Dendritic cell treated with granulocyte-macrophage colony-stimulating factor and Interleukin-4, amounts not matched to agents 40 ng/mL and 50 ng/mL, for 4 days (primary cell): ENCODE results near the gene GOLM1.
"Not testable (repeated sequence)": the region's sequence is repeated elsewhere in the genome, so short reads cannot be mapped to it uniquely, and the experiment has no call there.

Experiments
- H3K27ac Mint-ChIP-seq: one replicate; pipeline ENCODE4 v1.8.0; 2022; ENCODE audit warnings: mild to moderate bottlenecking, mixed read lengths
- H3K27me3 Mint-ChIP-seq: one replicate; pipeline ENCODE4 v1.8.0; 2022; ENCODE audit warnings: mild to moderate bottlenecking, mixed read lengths
- H3K36me3 Mint-ChIP-seq: one replicate; pipeline ENCODE4 v1.8.0; 2022; ENCODE audit warnings: low read depth, mixed read lengths
- H3K4me1 Mint-ChIP-seq: one replicate; pipeline ENCODE4 v1.8.0; 2022; ENCODE audit warnings: low read depth, mixed read lengths
- H3K4me3 Mint-ChIP-seq: one replicate; pipeline ENCODE4 v1.8.0; 2022; ENCODE audit warnings: mild to moderate bottlenecking, moderate library complexity, mixed read lengths
- H3K9me3 Mint-ChIP-seq: one replicate; pipeline ENCODE4 v1.8.0; 2022; ENCODE audit warnings: mixed read lengths
- intact Hi-C: fragments of 100-400 bp; cut with micrococcal nuclease; formaldehyde crosslinking; loops from one replicate; pipeline ENCODE4 v1.15.0; 2022

GOLM1 gene

GRCh38 chr9:86072394-86072877 is 26.9 kb downstream of the GOLM1 start:
- Mint-ChIP-seq H3K27me3 (no peaks in the 10 kb centered on the region), H3K36me3 (peaks cover 29% of the 10 kb centered on the region), H3K9me3 (no peaks in the 10 kb centered on the region), H3K4me3 (no peak overlapping the region), H3K27ac (no peak overlapping the region), H3K4me1 (peaks cover 24% of the 10 kb centered on the region)
- intact Hi-C loops = no loop called here

- intact Hi-C loops = no loop called here
- H3K27me3 Mint-ChIP-seq = no peaks in the 10 kb centered on the region
- H3K4me3 Mint-ChIP-seq = no peak overlapping the region
- H3K4me1 Mint-ChIP-seq = peaks cover 38% of the 10 kb centered on the region
- H3K27ac Mint-ChIP-seq = peak overlapping the region; percentile 6
- peaks cover 9% of the 10 kb centered on the region for H3K36me3 Mint-ChIP-seq
- H3K9me3 Mint-ChIP-seq = no peaks in the 10 kb centered on the region
Measured at GRCh38 chr9:86069206-86069869, 30.0 kb downstream of the GOLM1 start.

GRCh38 chr9:86064220-86064619 is 35.1 kb downstream of the GOLM1 start:
- Mint-ChIP-seq H3K27ac (no peak overlapping the region), H3K9me3 (no peaks in the 10 kb centered on the region), H3K36me3 (no peaks in the 10 kb centered on the region), H3K27me3 (no peaks in the 10 kb centered on the region), H3K4me3 (no peak overlapping the region), H3K4me1 (peaks cover 68% of the 10 kb centered on the region)
- intact Hi-C loops = no loop called here

- Mint-ChIP-seq H3K36me3 (no peaks in the 10 kb centered on the region), H3K27me3 (no peaks in the 10 kb centered on the region), H3K27ac (peak overlapping the region; percentile 62), H3K4me3 (no peak overlapping the region), H3K9me3 (no peaks in the 10 kb centered on the region), H3K4me1 (peaks cover 61% of the 10 kb centered on the region)
- intact Hi-C loops = no loop called here
Measured at GRCh38 chr9:86062845-86063693, 36.3 kb downstream of the GOLM1 start.

GRCh38 chr9:86061972-86062739 is 37.2 kb downstream of the GOLM1 start:
- no peak overlapping the region for H3K4me3 Mint-ChIP-seq
- H3K4me1 Mint-ChIP-seq = peaks cover 57% of the 10 kb centered on the region
- H3K27ac Mint-ChIP-seq = peak overlapping the region; percentile 35
- H3K27me3 Mint-ChIP-seq = no peaks in the 10 kb centered on the region
- no peaks in the 10 kb centered on the region for H3K36me3 Mint-ChIP-seq
- intact Hi-C loops = no loop called here
- no peaks in the 10 kb centered on the region for H3K9me3 Mint-ChIP-seq

- Mint-ChIP-seq H3K9me3 (no peaks in the 10 kb centered on the region), H3K27ac (no peak overlapping the region), H3K4me3 (no peak overlapping the region), H3K27me3 (no peaks in the 10 kb centered on the region), H3K4me1 (peaks cover 27% of the 10 kb centered on the region), H3K36me3 (no peaks in the 10 kb centered on the region)
- intact Hi-C loops = no loop called here
Measured at GRCh38 chr9:86057491-86057890, 41.9 kb downstream of the GOLM1 start.

- Mint-ChIP-seq H3K4me3 (no peak overlapping the region), H3K36me3 (no peaks in the 10 kb centered on the region), H3K9me3 (no peaks in the 10 kb centered on the region)
Measured at GRCh38 chr9:86054695-86055094, 44.7 kb downstream of the GOLM1 start.

GRCh38 chr9:86052556-86053468 is 46.5 kb downstream of the GOLM1 start:
- intact Hi-C loops = no loop called here
- H3K4me3 Mint-ChIP-seq = no peak overlapping the region
- H3K36me3 Mint-ChIP-seq = no peaks in the 10 kb centered on the region
- no peaks in the 10 kb centered on the region for H3K27me3 Mint-ChIP-seq
- H3K9me3 Mint-ChIP-seq = no peaks in the 10 kb centered on the region
- no peaks in the 10 kb centered on the region for H3K4me1 Mint-ChIP-seq
- H3K27ac Mint-ChIP-seq = no peak overlapping the region

More at GRCh38 chr9:86054695-86055094, 44.7 kb downstream of the GOLM1 start:
- intact Hi-C loops = no loop called here
- Mint-ChIP-seq H3K27me3 (no peaks in the 10 kb centered on the region), H3K4me1 (no peaks in the 10 kb centered on the region), H3K27ac (no peak overlapping the region)

- H3K4me3 Mint-ChIP-seq, H3K27me3 Mint-ChIP-seq, H3K36me3 Mint-ChIP-seq: not testable (repeated sequence)
Measured at GRCh38 chr9:86048018-86048742, 51.2 kb downstream of the GOLM1 start.

GRCh38 chr9:86047361-86047760 is 52.0 kb downstream of the GOLM1 start:
- H3K9me3 Mint-ChIP-seq = no peaks in the 10 kb centered on the region
- no peak overlapping the region for H3K4me3 Mint-ChIP-seq
- H3K36me3 Mint-ChIP-seq = no peaks in the 10 kb centered on the region
- H3K27ac Mint-ChIP-seq = no peak overlapping the region
- intact Hi-C loops = no loop called here
- H3K4me1 Mint-ChIP-seq = no peaks in the 10 kb centered on the region
- no peaks in the 10 kb centered on the region for H3K27me3 Mint-ChIP-seq

More at GRCh38 chr9:86048018-86048742, 51.2 kb downstream of the GOLM1 start:
- H3K4me1 Mint-ChIP-seq, intact Hi-C loops, H3K9me3 Mint-ChIP-seq, H3K27ac Mint-ChIP-seq: not testable (repeated sequence)

- no peaks in the 10 kb centered on the region for H3K4me1 Mint-ChIP-seq
- H3K27ac Mint-ChIP-seq = no peak overlapping the region
- no peaks in the 10 kb centered on the region for H3K36me3 Mint-ChIP-seq
- intact Hi-C loops = no loop called here
- H3K27me3 Mint-ChIP-seq = no peaks in the 10 kb centered on the region
- H3K9me3 Mint-ChIP-seq = no peaks in the 10 kb centered on the region
- no peak overlapping the region for H3K4me3 Mint-ChIP-seq
Measured at GRCh38 chr9:86046930-86047341, 52.4 kb downstream of the GOLM1 start.

- intact Hi-C loops = no loop called here
- Mint-ChIP-seq H3K4me1 (no peaks in the 10 kb centered on the region), H3K36me3 (no peaks in the 10 kb centered on the region)
Measured at GRCh38 chr9:86046071-86046636, 53.2 kb downstream of the GOLM1 start.

More at GRCh38 chr9:86046071-86046636, 53.2 kb downstream of the GOLM1 start:
- Mint-ChIP-seq H3K9me3 (no peaks in the 10 kb centered on the region), H3K4me3 (no peak overlapping the region), H3K27me3 (no peaks in the 10 kb centered on the region), H3K27ac (no peak overlapping the region)
